Gastroesophageal sphincter (tissue), 3 donors: ENCODE results near the gene FADS6.

Experiments
- POLR2A ChIP-seq, 2 donors: fragments of 450-650 bp; IDR thresholded peaks; one replicate each; pipeline ENCODE4 v1.6.1; 2017; ENCODE audit warnings: antibody characterized with exemption in 2 of 2, mild to moderate bottlenecking in 2 of 2, moderate library complexity in 1 of 2
- POLR2AphosphoS5 ChIP-seq: sonication (generic); formaldehyde crosslinking; IDR thresholded peaks from one replicate; pipeline ENCODE4 v1.6.1; 2017; ENCODE audit warnings: antibody characterized with exemption
- TF ChIP-seq, protein P1 (sequence below), 4 experiments: fragments of 200-600 bp in 2 of 4; fragments of 450-650 bp in 2 of 4; sonication (generic) in 1 of 4; IDR thresholded peaks; one replicate each; pipeline ENCODE4 v1.5.1; 2017 to 2019; ENCODE audit warnings: antibody characterized with exemption in 4 of 4, mild to moderate bottlenecking in 2 of 4, moderate library complexity in 2 of 4

DNA sequence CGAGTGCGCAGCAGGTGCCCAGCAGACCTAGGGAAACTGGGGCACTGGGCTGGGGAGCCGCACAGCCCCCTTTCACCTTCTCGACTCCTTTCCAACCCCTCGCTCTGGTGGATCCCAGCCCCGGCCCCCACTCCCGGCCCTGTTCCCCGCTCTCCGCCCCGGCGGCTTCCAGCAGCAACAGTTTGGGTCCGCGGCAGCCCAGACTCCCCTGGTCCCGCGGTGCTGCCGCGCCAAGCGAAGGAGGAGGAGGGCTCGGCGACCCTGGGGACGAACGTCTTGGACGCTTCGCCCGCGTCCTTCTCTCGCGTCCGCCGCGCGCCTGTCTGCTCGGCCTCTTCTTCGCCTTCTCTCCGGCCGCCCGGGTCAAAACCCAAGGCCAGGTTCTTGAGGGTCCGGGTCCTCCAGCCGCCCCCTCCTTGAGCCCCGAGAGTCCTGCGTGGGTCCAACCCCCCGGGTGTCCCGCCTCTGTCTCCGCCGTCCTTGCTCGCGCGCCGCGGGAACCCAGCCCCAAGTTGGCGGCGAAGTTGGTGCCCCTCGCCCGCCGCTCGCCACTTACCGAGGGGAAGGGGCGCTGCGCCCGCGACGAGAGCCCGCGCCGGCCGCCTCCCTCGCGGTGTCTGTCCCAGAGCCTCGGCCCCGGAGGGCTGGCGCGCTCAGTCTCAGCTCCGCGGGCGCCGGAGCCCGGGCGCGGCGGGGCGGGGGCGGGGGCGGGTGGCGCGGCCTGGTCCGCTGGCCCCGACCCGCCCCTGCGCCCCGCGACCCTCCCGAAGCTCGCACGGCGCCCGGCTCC, 32.4 kb downstream of the FADS6 start:
- TF ChIP-seq, protein P1, sequence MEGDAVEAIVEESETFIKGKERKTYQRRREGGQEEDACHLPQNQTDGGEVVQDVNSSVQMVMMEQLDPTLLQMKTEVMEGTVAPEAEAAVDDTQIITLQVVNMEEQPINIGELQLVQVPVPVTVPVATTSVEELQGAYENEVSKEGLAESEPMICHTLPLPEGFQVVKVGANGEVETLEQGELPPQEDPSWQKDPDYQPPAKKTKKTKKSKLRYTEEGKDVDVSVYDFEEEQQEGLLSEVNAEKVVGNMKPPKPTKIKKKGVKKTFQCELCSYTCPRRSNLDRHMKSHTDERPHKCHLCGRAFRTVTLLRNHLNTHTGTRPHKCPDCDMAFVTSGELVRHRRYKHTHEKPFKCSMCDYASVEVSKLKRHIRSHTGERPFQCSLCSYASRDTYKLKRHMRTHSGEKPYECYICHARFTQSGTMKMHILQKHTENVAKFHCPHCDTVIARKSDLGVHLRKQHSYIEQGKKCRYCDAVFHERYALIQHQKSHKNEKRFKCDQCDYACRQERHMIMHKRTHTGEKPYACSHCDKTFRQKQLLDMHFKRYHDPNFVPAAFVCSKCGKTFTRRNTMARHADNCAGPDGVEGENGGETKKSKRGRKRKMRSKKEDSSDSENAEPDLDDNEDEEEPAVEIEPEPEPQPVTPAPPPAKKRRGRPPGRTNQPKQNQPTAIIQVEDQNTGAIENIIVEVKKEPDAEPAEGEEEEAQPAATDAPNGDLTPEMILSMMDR (IDR thresholded peaks at IDR 0.05): no peak
- TF ChIP-seq POLR2A (IDR thresholded peaks at IDR 0.05) (no peak), POLR2AphosphoS5 (no peak)
